K562 (cell line): Measurements from ENCODE around the gene PRPF8.

Experiments used
- CBX2 ChIP-seq: fragments of 200-600 bp; sonication (generic); IDR thresholded peaks from one replicate; pipeline ENCODE4 v1.6.1; 2012; ENCODE audit warnings: mild to moderate bottlenecking, low read length, inconsistent platforms; ENCODE audit not compliant: insufficient read depth, poor library complexity, severe bottlenecking
- CEBPB ChIP-seq: fragments of 450-650 bp; IDR thresholded peaks from 2 replicates; pipeline ENCODE4 v1.6.1; 2016; ENCODE audit warnings: missing genetic modification characterization, missing compliant biosample characterization
- DPF2 ChIP-seq: fragments of 450-650 bp; IDR thresholded peaks from 2 replicates; pipeline ENCODE4 v1.6.1; 2016
- ILF3 ChIP-seq: fragments of 450-650 bp; IDR thresholded peaks from 2 replicates; pipeline ENCODE4 v1.6.1; 2018; ENCODE audit warnings: antibody characterized with exemption, mild to moderate bottlenecking, moderate library complexity, borderline replicate concordance
- MEF2A ChIP-seq: IDR thresholded peaks from 2 replicates; pipeline ENCODE4 v1.6.1; 2011; ENCODE audit warnings: low read depth, mild to moderate bottlenecking, low read length, moderate library complexity; ENCODE audit not compliant: control insufficient read depth
- MYC ChIP-seq, 2 experiments: fragments of 250-450 bp in 1 of 2; sonication (Bioruptor Pico) in 1 of 2; IDR thresholded peaks; 2 replicates each; pipeline versions ENCODE4 v1.5.1 to v1.6.1; 2012 to 2021; ENCODE audit warnings: low read depth in 2 of 2, borderline replicate concordance in 1 of 2, improper control_type of control experiment in 1 of 2, low read length in 1 of 2, mild to moderate bottlenecking in 1 of 2, moderate library complexity in 1 of 2
- PCBP1 ChIP-seq: fragments of 200-400 bp; formaldehyde crosslinking; IDR thresholded peaks from 2 replicates; pipeline ENCODE4 v1.6.1; 2018; ENCODE audit warnings: mild to moderate bottlenecking, low read depth, low read length; ENCODE audit not compliant: poor library complexity, severe bottlenecking
- POLR2A ChIP-seq: fragments of 450-650 bp; conservative IDR thresholded peaks from 2 replicates; pipeline ENCODE4 v1.6.1; 2016
- RFX5 ChIP-seq: IDR thresholded peaks from 2 replicates; pipeline ENCODE4 v1.6.1; 2011; ENCODE audit warnings: low read depth, mild to moderate bottlenecking, improper control_type of control experiment, low read length
- SREBF1 ChIP-seq: fragments of 150-350 bp; IDR thresholded peaks from 2 replicates; pipeline ENCODE4 v1.6.1; 2014; ENCODE audit warnings: antibody characterized with exemption, low read depth, low read length, borderline replicate concordance
- ZNF398 ChIP-seq: fragments of 250-450 bp; sonication (Bioruptor Pico); IDR thresholded peaks from 2 replicates; pipeline ENCODE4 v1.8.0; 2021; ENCODE audit warnings: moderate library complexity, mild to moderate bottlenecking, inconsistent platforms
- ZNF644 ChIP-seq: fragments of 200-800 bp; sonication (Bioruptor generic); IDR thresholded peaks from 2 replicates; pipeline ENCODE4 v1.6.1; 2016; ENCODE audit warnings: low read depth, missing genetic modification characterization, missing compliant biosample characterization

GRCh38 chr17:1715803-1716075 lies 31.1 kb upstream of the PRPF8 start:
- TF ChIP-seq RFX5 (no peak), CBX2 (no peak), DPF2 (no peak), ILF3 (no peak), CEBPB (no peak), MEF2A (no peak), ZNF644 (tag) (no peak), SREBF1 (no peak), ZNF398 (no peak), PCBP1 (no peak), POLR2A (no peak), MYC (IDR thresholded peaks at IDR 0.05; ENCODE audit: low read depth, low read length) (no peak), MYC (CRISPR knock-in tag; IDR thresholded peaks at IDR 0.05; ENCODE audit: borderline replicate concordance, low read depth) (no peak)
